Measurements from ENCODE around the gene CLPTM1L. TPM values are rescaled to one million over a fixed set of nuclear protein-coding genes. Genes with fewer than 3 reads are reported as not detected.

CLPTM1L gene
- total RNA-seq, 2 donors from 2014 or later = 117 to 155 TPM

DNA sequence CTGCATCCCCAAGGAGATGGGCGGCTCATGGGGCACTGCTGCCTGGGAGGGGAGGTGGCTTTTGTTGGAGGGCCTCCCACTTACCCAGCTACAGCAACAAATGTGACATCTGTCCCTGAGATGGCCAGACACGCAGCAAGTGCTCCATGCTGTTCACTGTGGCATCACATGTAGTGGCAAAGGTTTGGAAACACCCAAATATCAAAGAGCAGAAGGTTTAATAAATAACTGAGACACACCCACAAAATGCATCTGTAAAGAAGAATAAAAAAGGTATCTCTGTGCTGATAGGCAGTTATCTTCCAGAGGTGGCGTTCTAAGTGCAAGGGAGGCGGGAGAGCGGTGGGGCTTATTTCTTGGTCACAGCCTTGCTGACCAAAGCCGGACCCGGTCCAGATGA is 23.3 kb upstream of the CLPTM1L start:
- DNase-seq (ENCODE audit: low spot score) = no peak
- ATAC-seq (ENCODE audit: insufficient number of reproducible peaks, low FRiP score, low read depth) = no peak
- H3K4me1 ChIP-seq (ENCODE audit: control insufficient read depth in 1 of 2, low read depth in 2 of 2) = no peaks in the 10 kb centered on the region
- H3K27me3 ChIP-seq (replicated peaks; ENCODE audit: insufficient read depth) = no peaks in the 10 kb centered on the region
- H3K4me3 ChIP-seq = no peak overlapping the region
- no peak overlapping the region for H3K27ac ChIP-seq
- no peak for TF ChIP-seq CTCF (IDR thresholded peaks at IDR 0.05)
- no peaks in the 10 kb centered on the region for H3K36me3 ChIP-seq
- no peaks in the 10 kb centered on the region for H3K9me3 ChIP-seq

GRCh38 chr5:1367149-1367548 is 22.2 kb upstream of the CLPTM1L start:
- no peaks in the 10 kb centered on the region for H3K36me3 ChIP-seq

GRCh38 chr5:1366514-1366913 is 21.6 kb upstream of the CLPTM1L start:
- TF ChIP-seq CTCF (IDR thresholded peaks at IDR 0.05) = no peak
- DNase-seq (ENCODE audit: low spot score) = no peak
- Histone ChIP-seq H3K4me3 (no peak overlapping the region), H3K4me1 (ENCODE audit: control insufficient read depth in 1 of 2, low read depth in 2 of 2) (no peaks in the 10 kb centered on the region), H3K9me3 (no peaks in the 10 kb centered on the region), H3K36me3 (no peaks in the 10 kb centered on the region), H3K27me3 (replicated peaks; ENCODE audit: insufficient read depth) (no peaks in the 10 kb centered on the region), H3K27ac (no peak overlapping the region)
- no peak for ATAC-seq (ENCODE audit: insufficient number of reproducible peaks, low FRiP score, low read depth)

More at GRCh38 chr5:1367149-1367548, 22.2 kb upstream of the CLPTM1L start:
- DNase-seq (ENCODE audit: low spot score) (no peak), ATAC-seq (ENCODE audit: insufficient number of reproducible peaks, low FRiP score, low read depth) (no peak)
- H3K9me3 ChIP-seq = no peaks in the 10 kb centered on the region
- H3K4me3 ChIP-seq = no peak overlapping the region
- H3K4me1 ChIP-seq (ENCODE audit: control insufficient read depth in 1 of 2, low read depth in 2 of 2) = no peaks in the 10 kb centered on the region
- H3K27ac ChIP-seq = no peak overlapping the region
- H3K27me3 ChIP-seq (replicated peaks; ENCODE audit: insufficient read depth) = no peaks in the 10 kb centered on the region
- TF ChIP-seq CTCF (IDR thresholded peaks at IDR 0.05) = no peak

GRCh38 chr5:1364211-1364610 is 19.3 kb upstream of the CLPTM1L start:
- Histone ChIP-seq H3K4me3 (no peak overlapping the region), H3K9me3 (no peaks in the 10 kb centered on the region), H3K36me3 (no peaks in the 10 kb centered on the region), H3K4me1 (ENCODE audit: control insufficient read depth in 1 of 2, low read depth in 2 of 2) (no peaks in the 10 kb centered on the region), H3K27ac (no peak overlapping the region), H3K27me3 (replicated peaks; ENCODE audit: insufficient read depth) (no peaks in the 10 kb centered on the region)
- ATAC-seq (ENCODE audit: insufficient number of reproducible peaks, low FRiP score, low read depth) = no peak
- no peak for TF ChIP-seq CTCF (IDR thresholded peaks at IDR 0.05)
- no peak for DNase-seq (ENCODE audit: low spot score)

DNA sequence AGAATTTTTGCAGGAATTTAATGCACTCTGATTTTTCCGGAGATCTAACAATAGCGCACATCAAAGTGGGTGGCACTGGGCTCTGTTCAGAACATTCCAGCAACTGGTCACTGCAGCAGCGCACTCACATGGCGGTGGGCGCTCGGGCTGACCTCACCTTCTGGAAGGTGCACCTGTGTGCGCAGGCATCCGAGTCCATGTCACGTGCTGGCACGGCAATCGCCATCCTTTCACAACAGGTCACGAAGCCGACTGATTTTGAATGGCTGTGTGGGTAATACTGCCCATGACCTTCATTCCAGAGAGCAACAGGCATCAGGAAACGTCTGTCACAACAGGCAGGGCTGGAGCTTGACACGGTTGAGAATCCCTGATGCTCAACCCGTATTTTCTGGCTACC is 18.7 kb upstream of the CLPTM1L start:
- Histone ChIP-seq H3K36me3 (no peaks in the 10 kb centered on the region), H3K27me3 (replicated peaks; ENCODE audit: insufficient read depth) (no peaks in the 10 kb centered on the region), H3K4me1 (ENCODE audit: control insufficient read depth in 1 of 2, low read depth in 2 of 2) (no peaks in the 10 kb centered on the region), H3K27ac (no peak overlapping the region), H3K9me3 (no peaks in the 10 kb centered on the region), H3K4me3 (no peak overlapping the region)
- no peak for TF ChIP-seq CTCF (IDR thresholded peaks at IDR 0.05)
- DNase-seq (ENCODE audit: low spot score) (no peak), ATAC-seq (ENCODE audit: insufficient number of reproducible peaks, low FRiP score, low read depth) (no peak)
